K562 (cell line): Measurements from ENCODE around the gene PLCD1. TPM values are rescaled to one million over a fixed set of nuclear protein-coding genes. Genes with fewer than 3 reads are reported as not detected.

Experiments
- CREB1 ChIP-seq, 2 experiments: sonication (generic) in 1 of 2; formaldehyde crosslinking in 1 of 2; IDR thresholded peaks; 2 replicates each; pipeline versions ENCODE4 v1.6.1 to v1.8.0; 2012 to 2022; ENCODE audit warnings: inconsistent platforms in 1 of 2, mild to moderate bottlenecking in 1 of 2, missing genetic modification reagents in 1 of 2, moderate library complexity in 1 of 2
- GMEB1 ChIP-seq: fragments of 250-450 bp; sonication (Bioruptor Pico); IDR thresholded peaks from 2 replicates; pipeline ENCODE4 v1.4.0; 2020; ENCODE audit warnings: mild to moderate bottlenecking
- HCFC1 ChIP-seq: IDR thresholded peaks from 2 replicates; pipeline ENCODE4 v1.6.1; 2012; ENCODE audit warnings: low read depth, low read length, improper control_type of control experiment
- MTA3 ChIP-seq: fragments of 450-650 bp; formaldehyde crosslinking; IDR thresholded peaks from 2 replicates; pipeline ENCODE4 v1.6.1; 2017; ENCODE audit warnings: mild to moderate bottlenecking, borderline replicate concordance
- MYC ChIP-seq, 2 experiments: fragments of 250-450 bp in 1 of 2; sonication (Bioruptor Pico) in 1 of 2; IDR thresholded peaks; 2 replicates each; pipeline versions ENCODE4 v1.5.1 to v1.6.1; 2012 to 2021; ENCODE audit warnings: low read depth in 2 of 2, borderline replicate concordance in 1 of 2, improper control_type of control experiment in 1 of 2, low read length in 1 of 2, mild to moderate bottlenecking in 1 of 2, moderate library complexity in 1 of 2
- RBM39 ChIP-seq: fragments of 200-400 bp; formaldehyde crosslinking; optimal IDR thresholded peaks from 2 replicates; pipeline ENCODE3; 2018; ENCODE audit warnings: low read depth, low read length
- SMAD1 ChIP-seq: fragments of 150-350 bp; IDR thresholded peaks from 2 replicates; pipeline ENCODE4 v1.6.1; 2014; ENCODE audit warnings: low read length, low read depth; ENCODE audit not compliant: partially characterized antibody
- SNIP1 ChIP-seq: fragments of 450-650 bp; IDR thresholded peaks from 2 replicates; pipeline ENCODE4 v1.7.1; 2017; ENCODE audit warnings: low read depth, mild to moderate bottlenecking
- SP2 ChIP-seq: IDR thresholded peaks from 2 replicates; pipeline ENCODE4 v1.6.1; 2011; ENCODE audit warnings: mild to moderate bottlenecking, low read depth, low read length, moderate library complexity; ENCODE audit not compliant: poor library complexity, severe bottlenecking; ENCODE audit errors: extremely low read depth
- SRF ChIP-seq, 2 experiments: fragments of 250-450, 450-650 bp in 1 of 2; sonication (Bioruptor Pico) in 1 of 2; sonication (generic) in 1 of 2; formaldehyde crosslinking; IDR thresholded peaks; 2 replicates each; pipeline versions ENCODE4 v1.5.0 to v1.5.1; 2020 to 2022; ENCODE audit warnings: mild to moderate bottlenecking in 1 of 2, missing genetic modification reagents in 1 of 2
- TSHZ1 ChIP-seq: fragments of 250-450 bp; sonication (Bioruptor Pico); IDR thresholded peaks from 2 replicates; pipeline ENCODE4 v1.4.0; 2020; ENCODE audit warnings: mild to moderate bottlenecking, moderate library complexity
- U2AF2 ChIP-seq: fragments of 200-400 bp; formaldehyde crosslinking; optimal IDR thresholded peaks from 2 replicates; pipeline ENCODE3; 2017; ENCODE audit warnings: low read depth, mild to moderate bottlenecking, low read length
- ZKSCAN3 ChIP-seq: fragments of 250-450 bp; sonication (Bioruptor Pico); IDR thresholded peaks from 2 replicates; pipeline ENCODE4 v1.4.0; 2020
- ZNF12 ChIP-seq: sonication (generic); formaldehyde crosslinking; IDR thresholded peaks from 2 replicates; pipeline ENCODE4 v1.4.0; 2020; ENCODE audit warnings: mild to moderate bottlenecking, missing genetic modification reagents
- ZNF175 ChIP-seq: fragments of 200-800 bp; sonication (Bioruptor generic); IDR thresholded peaks from 2 replicates; pipeline ENCODE4 v1.6.1; 2016; ENCODE audit warnings: low read depth, mild to moderate bottlenecking, missing genetic modification characterization, missing compliant biosample characterization
- ZNF239 ChIP-seq: fragments of 250-450 bp; sonication (Bioruptor Pico); IDR thresholded peaks from 2 replicates; pipeline ENCODE4 v1.4.0; 2020; ENCODE audit warnings: mild to moderate bottlenecking
- ZNF280B ChIP-seq: fragments of 250-450 bp; sonication (Bioruptor Pico); IDR thresholded peaks from 2 replicates; pipeline ENCODE4 v1.5.1; 2021; ENCODE audit warnings: mild to moderate bottlenecking
- ZNF311 ChIP-seq: fragments of 250-450 bp; sonication (Bioruptor Pico); IDR thresholded peaks from 2 replicates; pipeline ENCODE4 v1.4.0; 2020; ENCODE audit warnings: mild to moderate bottlenecking, moderate library complexity
- ZNF445 ChIP-seq: fragments of 250-450 bp; sonication (Bioruptor Pico); IDR thresholded peaks from 2 replicates; pipeline ENCODE4 v1.4.0; 2020; ENCODE audit warnings: low read depth, mild to moderate bottlenecking, moderate library complexity
- polyA plus RNA-seq, 8 experiments: library from polyadenylated mRNA; depleted of rRNA in 4 of 8; stranded (reverse) in 5 of 8; unstranded in 3 of 8; fragments of >200 nt; fragmentation: Nextera tagmentation in 2 of 8; fragmentation: Illumina TruSeq in 1 of 8; extraction: Ambion mirVana in 2 of 8; extraction: Trizol in 1 of 8; gene quantifications; 2 replicates each; pipeline versions ENCODE4 v1.2.1 to v1.2.3, GENCODE V29; 2011 to 2014; ENCODE audit warnings: inconsistent platforms in 1 of 8, missing spikeins in 1 of 8
- total RNA-seq, 7 experiments: library from RNA; depleted of rRNA in 6 of 7; stranded (reverse); fragments of >200 nt in 6 of 7; fragmentation: Illumina TruSeq in 2 of 7; extraction: Trizol in 2 of 7; gene quantifications; 2 replicates each; pipeline versions ENCODE4 v1.2.1 to v1.2.3, GENCODE V29; 2011 to 2021; ENCODE audit warnings: low replicate concordance in 1 of 7

PLCD1 gene
- total and polyA plus RNA-seq, 9 of the 15 experiments (the other 6 are each of a cell fraction or from before 2014, with no cell fraction given): 5.4 to 209 (median 116) TPM

DNA sequence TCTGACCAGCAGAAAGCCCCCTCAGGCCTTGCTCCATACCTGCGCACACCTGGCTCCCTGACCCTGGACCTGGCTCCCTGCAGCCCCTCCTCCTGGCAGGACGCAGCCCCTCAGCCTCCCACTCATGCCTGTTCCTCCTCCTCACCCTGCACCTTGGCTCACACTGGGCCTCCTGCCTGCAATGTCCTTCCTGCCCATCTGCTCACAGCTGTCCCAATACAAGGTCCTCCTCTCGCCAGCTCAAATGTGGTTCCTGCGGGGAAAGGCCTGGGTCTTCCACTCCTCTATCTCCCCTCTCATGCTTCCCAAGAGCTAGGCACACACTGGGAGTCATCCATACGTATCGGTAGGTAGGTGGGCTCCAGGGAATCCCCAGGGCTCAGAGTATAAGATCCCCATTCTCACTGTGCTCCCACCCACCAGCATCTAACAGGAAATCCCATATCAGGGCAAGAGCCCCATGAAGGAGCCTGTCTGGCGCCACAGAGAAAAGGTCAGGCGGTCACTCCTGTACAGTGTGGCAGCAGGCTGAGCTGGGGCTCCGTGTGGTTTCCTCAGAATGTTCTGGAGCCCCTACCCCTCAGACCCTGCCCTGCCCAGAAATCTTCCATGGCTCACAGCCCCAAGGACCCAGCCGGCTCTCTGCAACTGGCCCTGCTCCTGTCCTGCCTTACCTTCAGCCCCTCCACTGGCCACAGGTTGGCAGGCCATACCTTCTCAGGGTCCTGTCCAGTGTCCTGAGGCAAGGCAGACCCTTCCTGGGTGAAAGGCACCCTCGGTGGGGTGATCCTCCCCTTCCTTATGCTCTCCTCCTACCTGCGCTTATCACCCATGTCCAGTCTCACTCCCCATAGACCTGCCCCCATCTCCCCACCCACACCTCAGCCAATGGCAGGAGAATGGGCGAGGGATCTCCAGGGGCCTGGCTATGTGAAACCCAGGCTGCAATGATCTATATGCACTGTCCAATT, 10.9 kb downstream of the PLCD1 start (continued):
- TF ChIP-seq GMEB1: no peak
- peak in 1 of 2 experiments; percentile 97; a peak in 2 of 4 replicates for TF ChIP-seq SRF (CRISPR knock-in tag; IDR thresholded peaks at IDR 0.05)
- TF ChIP-seq ZNF445 (CRISPR knock-in tag): no peak
- TF ChIP-seq SP2: peak; percentile 10
- TF ChIP-seq U2AF2: no peak
- TF ChIP-seq RBM39: no peak
- no peak for TF ChIP-seq ZNF280B (CRISPR knock-in tag)
- peak; percentile 16; the same call in 1 of the 2 replicates for TF ChIP-seq MTA3
- no peak for TF ChIP-seq TSHZ1 (CRISPR knock-in tag)
- no peak for TF ChIP-seq CREB1 (IDR thresholded peaks at IDR 0.05)
- TF ChIP-seq CREB1 (CRISPR knock-in tag; IDR thresholded peaks at IDR 0.05): no peak
- TF ChIP-seq ZNF175 (CRISPR knock-in tag): no peak
- no peak for TF ChIP-seq MYC (IDR thresholded peaks at IDR 0.05; ENCODE audit: low read depth, low read length)
- TF ChIP-seq MYC (CRISPR knock-in tag; IDR thresholded peaks at IDR 0.05; ENCODE audit: borderline replicate concordance, low read depth): no peak
- no peak for TF ChIP-seq ZNF239
- no peak for TF ChIP-seq SNIP1
- no peak for TF ChIP-seq ZNF311 (CRISPR knock-in tag)
- TF ChIP-seq ZKSCAN3 (CRISPR knock-in tag): no peak
- TF ChIP-seq ZNF12 (CRISPR knock-in tag): 0 out of 2 replicates have a peak, but pooled peaks have one; percentile 27
- no peak for TF ChIP-seq SMAD1
- TF ChIP-seq HCFC1: no peak
